ENCODE results near the gene ATP6V1G1. TPM values are rescaled to one million over a fixed set of nuclear protein-coding genes. Genes with fewer than 3 reads are reported as not detected.

ATP6V1G1 gene
- total RNA-seq, 3 donors from 2014 or later, result 151 to 240 (median 227) TPM

- no peak overlapping the region for H3K27ac ChIP-seq
- intact Hi-C loops (cut with DNase I; ENCODE audit: low total_unique reads), result no loop called here
- no peaks in the 10 kb centered on the region for H3K9me3 ChIP-seq
- no peaks in the 10 kb centered on the region for H3K27me3 ChIP-seq
- TF ChIP-seq POLR2AphosphoS5 (IDR thresholded peaks at IDR 0.05) (no peak), CTCF (IDR thresholded peaks at IDR 0.05) (no peak), POLR2A (IDR thresholded peaks at IDR 0.05) (no peak)
- no peak overlapping the region for H3K4me3 ChIP-seq
- no peak for DNase-seq (ENCODE audit: low spot score in 2 of 2)
- peaks cover 6 to 8% of the 10 kb centered on the region in 2 donors for H3K4me1 ChIP-seq
- no peaks in the 10 kb centered on the region for H3K36me3 ChIP-seq
Measured at GRCh38 chr9:114607671-114608524, 20.3 kb downstream of the ATP6V1G1 start.

- Histone ChIP-seq H3K4me1 (peaks cover 6 to 8% of the 10 kb centered on the region in 2 donors), H3K27ac (no peak overlapping the region), H3K36me3 (no peaks in the 10 kb centered on the region), H3K4me3 (no peak overlapping the region), H3K9me3 (no peaks in the 10 kb centered on the region), H3K27me3 (no peaks in the 10 kb centered on the region)
- no peak for TF ChIP-seq POLR2AphosphoS5 (IDR thresholded peaks at IDR 0.05)
- no peak for TF ChIP-seq POLR2A (IDR thresholded peaks at IDR 0.05)
- TF ChIP-seq CTCF (IDR thresholded peaks at IDR 0.05), result no peak
- no peak for DNase-seq (ENCODE audit: low spot score in 2 of 2)
- intact Hi-C loops (cut with DNase I; ENCODE audit: low total_unique reads), result no loop called here
Measured at GRCh38 chr9:114608525-114608796, 20.9 kb downstream of the ATP6V1G1 start.

GRCh38 chr9:114611516-114612271 is 24.1 kb downstream of the ATP6V1G1 start:
- Histone ChIP-seq H3K9me3 (no peaks in the 10 kb centered on the region), H3K4me1 (peaks cover 6 to 8% of the 10 kb centered on the region in 2 donors), H3K36me3 (no peaks in the 10 kb centered on the region), H3K27me3 (no peaks in the 10 kb centered on the region), H3K27ac (peak overlapping the region; percentile 90 to 97), H3K4me3 (peak overlapping the region; percentile 74 to 97 (median 79))
- peak in 1 of 2 donors; percentile 63 for DNase-seq (ENCODE audit: low spot score in 2 of 2)
- TF ChIP-seq CTCF (IDR thresholded peaks at IDR 0.05) (no peak), POLR2A (IDR thresholded peaks at IDR 0.05) (no peak), POLR2AphosphoS5 (IDR thresholded peaks at IDR 0.05) (no peak)
- intact Hi-C loops (cut with DNase I; ENCODE audit: low total_unique reads), result loop anchor here (2.0 kb wide), 1 partner anchor 19 kb away; no protein-coding TSS in a partner anchor

- H3K4me1 ChIP-seq, result peaks cover 6 to 8% of the 10 kb centered on the region in 2 donors
- H3K36me3 ChIP-seq, result no peaks in the 10 kb centered on the region
- intact Hi-C loops (cut with DNase I; ENCODE audit: low total_unique reads), result loop anchor here (2.0 kb wide), 1 partner anchor 18 kb away; no protein-coding TSS in a partner anchor
- H3K9me3 ChIP-seq, result no peaks in the 10 kb centered on the region
- DNase-seq (ENCODE audit: low spot score in 2 of 2), result no peak
- H3K27me3 ChIP-seq, result no peaks in the 10 kb centered on the region
- TF ChIP-seq CTCF (IDR thresholded peaks at IDR 0.05) (no peak), POLR2A (IDR thresholded peaks at IDR 0.05) (no peak), POLR2AphosphoS5 (IDR thresholded peaks at IDR 0.05) (no peak)
- peak overlapping the region; percentile 74 to 97 (median 79) for H3K4me3 ChIP-seq
- H3K27ac ChIP-seq, result peak overlapping the region; percentile 90 to 97
Measured at GRCh38 chr9:114612272-114612923, 24.8 kb downstream of the ATP6V1G1 start.

All from breast epithelium (tissue), 4 donors.